GM12878 (cell line): ENCODE data around the gene RPL27. TPM values are rescaled to one million over a fixed set of nuclear protein-coding genes. Genes with fewer than 3 reads are reported as not detected.

Experiments
- ATAC-seq: fragments of 200-7000 bp; cut with Tn5 transposase; 3 replicates; pipeline ENCODE4 v1.9.1; 2020; ENCODE audit warnings: mild to moderate bottlenecking, moderate library complexity
- BruUV-seq: library from RNA; stranded (reverse); fragments of 400-500 nt; replicated peaks from 2 replicates; lab custom pipeline; 2021; lab: Mats Ljungman, UMichigan
- CTCF ChIA-PET: fragments of 300-600 bp; sonication (Branson Sonifier 250); formaldehyde crosslinking; extraction: SDS; loops from one replicate; lab custom pipeline; 2021; ENCODE audit warnings: inconsistent platforms; lab: Yijun Ruan, JAX
- POLR2A ChIA-PET: fragments of 350-600 bp; formaldehyde crosslinking; extraction: SDS; loops from one replicate; lab custom pipeline; 2021; ENCODE audit warnings: inconsistent platforms; lab: Charles Lee
- RAD21 ChIA-PET: fragments of 300-600 bp; sonication (Branson Sonifier 250); formaldehyde crosslinking; loops from one replicate; lab custom pipeline; 2023; ENCODE audit warnings: antibody characterized with exemption; ENCODE audit not compliant: unreplicated experiment; lab: Charles Lee
- SMC1A ChIA-PET: fragments of 300-600 bp; sonication (Branson Sonifier 250); formaldehyde crosslinking; loops from one replicate; lab custom pipeline; 2023; ENCODE audit not compliant: unreplicated experiment, uncharacterized antibody; lab: Charles Lee
- DNase-seq: peaks from one replicate; pipeline ENCODE4 v3.0.0-alpha.2; 2011; ENCODE audit warnings: low read depth, low spot score
- FAIRE-seq: peaks from 3 replicates; lab custom pipeline; 2011; peaks lifted over from hg19 to GRCh38; lab: Jason Lieb, UNC
- H2AFZ ChIP-seq: 2 replicates; pipeline ENCODE4 v1.6.0; 2011; ENCODE audit warnings: low read depth, low read length, control low read depth; ENCODE audit not compliant: control insufficient read depth
- H3K27ac ChIP-seq: 2 replicates; pipeline ENCODE4 v1.5.1; 2011; ENCODE audit warnings: control low read depth; ENCODE audit not compliant: control insufficient read depth, insufficient read depth
- H3K27me3 ChIP-seq, 2 experiments: replicated peaks in 1 of 2; 2 replicates each; pipeline versions ENCODE4 v1.6.0 to v1.6.1; 2011; ENCODE audit warnings: low read length in 1 of 2; ENCODE audit not compliant: control insufficient read depth in 2 of 2, insufficient read depth in 2 of 2
- H3K36me3 ChIP-seq, 2 experiments: 2 replicates each; pipeline ENCODE4 v1.5.1; 2011; ENCODE audit warnings: low read length in 1 of 2; ENCODE audit not compliant: control insufficient read depth in 2 of 2, insufficient read depth in 2 of 2
- H3K4me1 ChIP-seq: 2 replicates; pipeline ENCODE4 v1.6.1; 2011; ENCODE audit warnings: mild to moderate bottlenecking, low read length, moderate library complexity, mixed read lengths; ENCODE audit not compliant: control insufficient read depth, insufficient read depth
- H3K4me2 ChIP-seq: 2 replicates; pipeline ENCODE4 v1.6.0; 2011; ENCODE audit warnings: control low read depth; ENCODE audit not compliant: control insufficient read depth, insufficient read depth
- H3K4me3 ChIP-seq: fragments of 200-600 bp; sonication (generic); 2 replicates; pipeline ENCODE4 v1.5.1; 2016
- H3K79me2 ChIP-seq: 2 replicates; pipeline ENCODE4 v1.6.0; 2011; ENCODE audit warnings: low read length; ENCODE audit not compliant: control insufficient read depth, insufficient read depth
- H3K9ac ChIP-seq: 2 replicates; pipeline ENCODE4 v1.8.0; 2011; ENCODE audit warnings: low read length, control low read depth, mixed read lengths; ENCODE audit not compliant: control insufficient read depth, insufficient read depth
- H3K9me3 ChIP-seq: replicated peaks from 3 replicates; pipeline ENCODE4 v1.5.1; 2011; ENCODE audit warnings: mild to moderate bottlenecking, low read length; ENCODE audit not compliant: control insufficient read depth, insufficient read depth
- H4K20me1 ChIP-seq: 2 replicates; pipeline ENCODE4 v1.6.0; 2011; ENCODE audit not compliant: control insufficient read depth, insufficient read depth
- BACH1 ChIP-seq: fragments of 450-650 bp; IDR thresholded peaks from 2 replicates; pipeline ENCODE4 v1.6.1; 2017; ENCODE audit warnings: mild to moderate bottlenecking, borderline replicate concordance
- GATAD2B ChIP-seq: fragments of 450-650 bp; conservative IDR thresholded peaks from 2 replicates; pipeline ENCODE4 v1.6.1; 2017; ENCODE audit warnings: low read depth, mild to moderate bottlenecking, moderate library complexity
- JUNB ChIP-seq: IDR thresholded peaks from 2 replicates; pipeline ENCODE4 v1.6.1; 2016; ENCODE audit warnings: antibody characterized with exemption, mild to moderate bottlenecking
- MTA3 ChIP-seq: IDR thresholded peaks from 2 replicates; pipeline ENCODE4 v1.6.1; 2012; ENCODE audit warnings: low read length, inconsistent platforms, borderline replicate concordance
- TCF7 ChIP-seq: IDR thresholded peaks from 2 replicates; pipeline ENCODE4 v1.6.1; 2014; ENCODE audit warnings: antibody characterized with exemption, borderline replicate concordance
- ZNF384 ChIP-seq: IDR thresholded peaks from 2 replicates; pipeline ENCODE4 v1.6.1; 2012; ENCODE audit warnings: low read depth, mild to moderate bottlenecking, low read length, improper control_type of control experiment, borderline replicate concordance
- in situ Hi-C: fragments of 300-500 bp; cut with MboI; formaldehyde crosslinking; loops from 9 replicates; pipeline ENCODE4 v1.14.3; 2018; ENCODE audit warnings: mixed read lengths
- intact Hi-C: fragments of 100-400 bp; cut with micrococcal nuclease; formaldehyde crosslinking; loops from one replicate; pipeline ENCODE4 v1.14.2; 2022; ENCODE audit not compliant: unreplicated experiment
- polyA plus RNA-seq, 11 experiments: library from polyadenylated mRNA; depleted of rRNA in 4 of 11; unstranded in 6 of 11; stranded (reverse) in 5 of 11; fragments of >200 nt; fragmentation: Nextera tagmentation in 4 of 11; fragmentation: Illumina TruSeq in 1 of 11; extraction: Ambion mirVana in 4 of 11; extraction: Trizol in 1 of 11; gene quantifications; 1 replicate in 1 of 11; 2 replicates in 10 of 11; pipeline versions ENCODE4 v1.2.1 to v1.2.3, GENCODE V29; 2011 to 2016; ENCODE audit warnings: inconsistent platforms in 2 of 11, missing spikeins in 2 of 11, low read depth in 1 of 11
- total RNA-seq, 4 experiments: library from RNA; depleted of rRNA in 3 of 4; stranded (reverse); fragments of >200 nt in 3 of 4; fragmentation: Illumina TruSeq in 1 of 4; extraction: Trizol in 1 of 4; gene quantifications; 2 replicates each; pipeline versions ENCODE4 v1.2.1 to v1.2.3, GENCODE V29; 2013 to 2021
- TF ChIP-seq, protein P1 (sequence below): fragments of 450-650 bp; IDR thresholded peaks from 2 replicates; pipeline ENCODE4 v1.6.1; 2017; ENCODE audit warnings: antibody characterized with exemption, mild to moderate bottlenecking, moderate library complexity
- TF ChIP-seq, protein P2 (sequence below): IDR thresholded peaks from 2 replicates; pipeline ENCODE4 v1.6.1; 2011; ENCODE audit warnings: mild to moderate bottlenecking, low read depth, low read length, moderate library complexity; ENCODE audit not compliant: insufficient replicate concordance
- TF ChIP-seq, protein P3 (sequence below): fragments of 450-650 bp; IDR thresholded peaks from 2 replicates; pipeline ENCODE4 v1.6.1; 2014; ENCODE audit warnings: mild to moderate bottlenecking
- TF ChIP-seq, protein P4 (sequence below): fragments of 450-650 bp; IDR thresholded peaks from 2 replicates; pipeline ENCODE4 v1.6.1; 2017; ENCODE audit warnings: mild to moderate bottlenecking, moderate library complexity

RPL27 gene
- total and polyA plus RNA-seq, 10 of the 15 experiments (the other 5 are each of a cell fraction or from before 2014, with no cell fraction given), result 1,748 to 6,934 (median 3,779) TPM

DNA sequence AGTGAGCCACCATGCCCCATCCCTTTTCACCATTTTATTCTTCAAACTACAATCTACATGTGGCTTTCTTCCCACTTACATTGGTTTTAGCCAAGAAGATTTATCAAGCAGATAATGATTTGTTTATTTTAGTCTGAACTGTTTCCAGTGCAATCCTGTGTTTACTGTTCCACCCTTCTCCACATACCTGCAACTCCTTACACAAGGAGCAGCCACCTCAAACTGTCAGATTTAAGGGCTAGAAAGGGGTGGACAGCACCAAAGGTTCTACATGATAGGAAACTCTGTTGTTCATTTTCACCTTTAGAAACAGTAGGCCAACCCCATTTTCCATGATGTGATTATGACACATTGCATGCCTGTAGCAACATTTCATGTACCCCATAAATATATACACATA, 16.0 kb upstream of the RPL27 start:
- CTCF ChIA-PET, result interaction anchor here (4.6 to 6.4 kb wide), 2 partner anchors 15 to 16 kb away, joined by 23 to 66 read pairs; partner anchors contain the start of gene RPL27
- in situ Hi-C loops, result no loop called here
- SMC1A ChIA-PET, result no interaction called here
- Histone ChIP-seq H2AFZ (no peak overlapping the region), H3K9ac (no peak overlapping the region), H3K9me3 (no peaks in the 10 kb centered on the region), H3K4me2 (peak overlapping the region; percentile 99; the same call in 1 of the 2 replicates), H3K79me2 (peaks cover 43% of the 10 kb centered on the region), H3K27me3 (no peaks in the 10 kb centered on the region), H3K4me1 (peaks cover 29% of the 10 kb centered on the region), H3K36me3 (peaks cover 1 to 7% of the 10 kb centered on the region in 2 experiments), H3K4me3 (peak overlapping the region; percentile 94), H3K27ac (no peak overlapping the region), H4K20me1 (no peaks in the 10 kb centered on the region)
- FAIRE-seq (no peak), ATAC-seq (no peak), DNase-seq (no peak)
- POLR2A ChIA-PET, result no interaction called here
- intact Hi-C loops, result no loop called here
- TF ChIP-seq BACH1, result no peak
- no peak for TF ChIP-seq MTA3
- TF ChIP-seq GATAD2B, result no peak
- no peak for TF ChIP-seq ZNF384
- TF ChIP-seq TCF7, result no peak
- TF ChIP-seq, protein P1, sequence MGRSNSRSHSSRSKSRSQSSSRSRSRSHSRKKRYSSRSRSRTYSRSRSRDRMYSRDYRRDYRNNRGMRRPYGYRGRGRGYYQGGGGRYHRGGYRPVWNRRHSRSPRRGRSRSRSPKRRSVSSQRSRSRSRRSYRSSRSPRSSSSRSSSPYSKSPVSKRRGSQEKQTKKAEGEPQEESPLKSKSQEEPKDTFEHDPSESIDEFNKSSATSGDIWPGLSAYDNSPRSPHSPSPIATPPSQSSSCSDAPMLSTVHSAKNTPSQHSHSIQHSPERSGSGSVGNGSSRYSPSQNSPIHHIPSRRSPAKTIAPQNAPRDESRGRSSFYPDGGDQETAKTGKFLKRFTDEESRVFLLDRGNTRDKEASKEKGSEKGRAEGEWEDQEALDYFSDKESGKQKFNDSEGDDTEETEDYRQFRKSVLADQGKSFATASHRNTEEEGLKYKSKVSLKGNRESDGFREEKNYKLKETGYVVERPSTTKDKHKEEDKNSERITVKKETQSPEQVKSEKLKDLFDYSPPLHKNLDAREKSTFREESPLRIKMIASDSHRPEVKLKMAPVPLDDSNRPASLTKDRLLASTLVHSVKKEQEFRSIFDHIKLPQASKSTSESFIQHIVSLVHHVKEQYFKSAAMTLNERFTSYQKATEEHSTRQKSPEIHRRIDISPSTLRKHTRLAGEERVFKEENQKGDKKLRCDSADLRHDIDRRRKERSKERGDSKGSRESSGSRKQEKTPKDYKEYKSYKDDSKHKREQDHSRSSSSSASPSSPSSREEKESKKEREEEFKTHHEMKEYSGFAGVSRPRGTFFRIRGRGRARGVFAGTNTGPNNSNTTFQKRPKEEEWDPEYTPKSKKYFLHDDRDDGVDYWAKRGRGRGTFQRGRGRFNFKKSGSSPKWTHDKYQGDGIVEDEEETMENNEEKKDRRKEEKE, result no peak
- TF ChIP-seq, protein P2, sequence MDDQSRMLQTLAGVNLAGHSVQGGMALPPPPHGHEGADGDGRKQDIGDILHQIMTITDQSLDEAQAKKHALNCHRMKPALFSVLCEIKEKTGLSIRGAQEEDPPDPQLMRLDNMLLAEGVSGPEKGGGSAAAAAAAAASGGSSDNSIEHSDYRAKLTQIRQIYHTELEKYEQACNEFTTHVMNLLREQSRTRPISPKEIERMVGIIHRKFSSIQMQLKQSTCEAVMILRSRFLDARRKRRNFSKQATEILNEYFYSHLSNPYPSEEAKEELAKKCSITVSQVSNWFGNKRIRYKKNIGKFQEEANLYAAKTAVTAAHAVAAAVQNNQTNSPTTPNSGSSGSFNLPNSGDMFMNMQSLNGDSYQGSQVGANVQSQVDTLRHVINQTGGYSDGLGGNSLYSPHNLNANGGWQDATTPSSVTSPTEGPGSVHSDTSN, result no peak
- no peak for TF ChIP-seq JUNB
- TF ChIP-seq, protein P3, sequence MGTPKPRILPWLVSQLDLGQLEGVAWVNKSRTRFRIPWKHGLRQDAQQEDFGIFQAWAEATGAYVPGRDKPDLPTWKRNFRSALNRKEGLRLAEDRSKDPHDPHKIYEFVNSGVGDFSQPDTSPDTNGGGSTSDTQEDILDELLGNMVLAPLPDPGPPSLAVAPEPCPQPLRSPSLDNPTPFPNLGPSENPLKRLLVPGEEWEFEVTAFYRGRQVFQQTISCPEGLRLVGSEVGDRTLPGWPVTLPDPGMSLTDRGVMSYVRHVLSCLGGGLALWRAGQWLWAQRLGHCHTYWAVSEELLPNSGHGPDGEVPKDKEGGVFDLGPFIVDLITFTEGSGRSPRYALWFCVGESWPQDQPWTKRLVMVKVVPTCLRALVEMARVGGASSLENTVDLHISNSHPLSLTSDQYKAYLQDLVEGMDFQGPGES, result no peak
- TF ChIP-seq, protein P4, sequence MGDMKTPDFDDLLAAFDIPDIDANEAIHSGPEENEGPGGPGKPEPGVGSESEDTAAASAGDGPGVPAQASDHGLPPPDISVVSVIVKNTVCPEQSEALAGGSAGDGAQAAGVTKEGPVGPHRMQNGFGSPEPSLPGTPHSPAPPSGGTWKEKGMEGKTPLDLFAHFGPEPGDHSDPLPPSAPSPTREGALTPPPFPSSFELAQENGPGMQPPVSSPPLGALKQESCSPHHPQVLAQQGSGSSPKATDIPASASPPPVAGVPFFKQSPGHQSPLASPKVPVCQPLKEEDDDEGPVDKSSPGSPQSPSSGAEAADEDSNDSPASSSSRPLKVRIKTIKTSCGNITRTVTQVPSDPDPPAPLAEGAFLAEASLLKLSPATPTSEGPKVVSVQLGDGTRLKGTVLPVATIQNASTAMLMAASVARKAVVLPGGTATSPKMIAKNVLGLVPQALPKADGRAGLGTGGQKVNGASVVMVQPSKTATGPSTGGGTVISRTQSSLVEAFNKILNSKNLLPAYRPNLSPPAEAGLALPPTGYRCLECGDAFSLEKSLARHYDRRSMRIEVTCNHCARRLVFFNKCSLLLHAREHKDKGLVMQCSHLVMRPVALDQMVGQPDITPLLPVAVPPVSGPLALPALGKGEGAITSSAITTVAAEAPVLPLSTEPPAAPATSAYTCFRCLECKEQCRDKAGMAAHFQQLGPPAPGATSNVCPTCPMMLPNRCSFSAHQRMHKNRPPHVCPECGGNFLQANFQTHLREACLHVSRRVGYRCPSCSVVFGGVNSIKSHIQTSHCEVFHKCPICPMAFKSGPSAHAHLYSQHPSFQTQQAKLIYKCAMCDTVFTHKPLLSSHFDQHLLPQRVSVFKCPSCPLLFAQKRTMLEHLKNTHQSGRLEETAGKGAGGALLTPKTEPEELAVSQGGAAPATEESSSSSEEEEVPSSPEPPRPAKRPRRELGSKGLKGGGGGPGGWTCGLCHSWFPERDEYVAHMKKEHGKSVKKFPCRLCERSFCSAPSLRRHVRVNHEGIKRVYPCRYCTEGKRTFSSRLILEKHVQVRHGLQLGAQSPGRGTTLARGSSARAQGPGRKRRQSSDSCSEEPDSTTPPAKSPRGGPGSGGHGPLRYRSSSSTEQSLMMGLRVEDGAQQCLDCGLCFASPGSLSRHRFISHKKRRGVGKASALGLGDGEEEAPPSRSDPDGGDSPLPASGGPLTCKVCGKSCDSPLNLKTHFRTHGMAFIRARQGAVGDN, result no peak
- no TSS peak for BruUV-seq
- RAD21 ChIA-PET, result no interaction called here
